H1 (cell line): Measurements from ENCODE around the gene USP20. TPM values are rescaled to one million over a fixed set of nuclear protein-coding genes. Genes with fewer than 3 reads are reported as not detected.

Source experiments
- CTCF ChIP-seq, 3 experiments: IDR thresholded peaks; 1 replicate in 2 of 3; 2 replicates in 1 of 3; pipeline versions ENCODE4 v1.5.1 to v1.6.1; 2011; ENCODE audit warnings: low read length in 3 of 3, mild to moderate bottlenecking in 3 of 3, inconsistent platforms in 2 of 3, low read depth in 1 of 3, moderate library complexity in 1 of 3; ENCODE audit not compliant: insufficient read depth in 1 of 3; ENCODE audit errors: control extremely low read depth in 1 of 3
- GTF2F1 ChIP-seq: IDR thresholded peaks from 2 replicates; pipeline ENCODE4 v1.6.1; 2012; ENCODE audit warnings: low read depth, low read length, improper control_type of control experiment, borderline replicate concordance
- ZNF274 ChIP-seq: IDR thresholded peaks from 2 replicates; pipeline ENCODE4 v1.7.0; 2012; ENCODE audit warnings: low read length, borderline replicate concordance; ENCODE audit errors: extremely low read depth
- polyA plus RNA-seq, 7 experiments: library from polyadenylated mRNA; depleted of rRNA in 3 of 7; stranded (reverse) in 5 of 7; unstranded in 2 of 7; fragments of >200 nt in 5 of 7; fragments of 200-250 nt in 2 of 7; gene quantifications; 1 replicate in 5 of 7; 2 replicates in 1 of 7; 4 replicates in 1 of 7; pipeline versions ENCODE4 v1.2.1 to v1.2.3, GENCODE V29; 2011 to 2013; ENCODE audit warnings: missing spikeins in 2 of 7, mixed read lengths in 2 of 7
- total RNA-seq: library from RNA; stranded (reverse); fragmentation: NEBNext Ultra II Directional; extraction: Animal tissue kit (Norgen Biotek cat#: 25700); gene quantifications from 2 replicates; pipeline ENCODE4 v1.2.1, GENCODE V29; 2021

The USP20 gene
- total and polyA plus RNA-seq, 2 of the 8 experiments (the other 6 are each of a cell fraction or from before 2014, with no cell fraction given), result 13.4 to 23.0 TPM

- TF ChIP-seq CTCF (IDR thresholded peaks at IDR 0.05; ENCODE audit: control extremely low read depth in 1 of 3, insufficient read depth in 1 of 3, low read depth in 1 of 3, low read length in 3 of 3) (no peak), ZNF274 (no peak), GTF2F1 (no peak)
Measured at GRCh38 chr9:129858167-129858962, 23.1 kb downstream of the USP20 start (continued).
